Breast epithelium (tissue), 3 donors: ENCODE data around the gene DALRD3.

ENCODE experiments used
- CTCF ChIP-seq, 3 donors: fragments of 450-650 bp; IDR thresholded peaks; one replicate each; pipeline ENCODE4 v1.5.1; 2016 to 2017; ENCODE audit warnings: antibody characterized with exemption in 3 of 3, mild to moderate bottlenecking in 3 of 3, moderate library complexity in 3 of 3
- POLR2A ChIP-seq: fragments of 450-650 bp; IDR thresholded peaks from one replicate; pipeline ENCODE4 v1.6.1; 2016; ENCODE audit warnings: antibody characterized with exemption, mild to moderate bottlenecking, moderate library complexity
- POLR2AphosphoS5 ChIP-seq, 3 donors: sonication (generic); formaldehyde crosslinking; IDR thresholded peaks; one replicate each; pipeline ENCODE4 v1.6.1; 2017; ENCODE audit warnings: antibody characterized with exemption in 3 of 3

- TF ChIP-seq CTCF (IDR thresholded peaks at IDR 0.05) (no peak), POLR2A (no peak), POLR2AphosphoS5 (IDR thresholded peaks at IDR 0.05) (no peak)
Observed at GRCh38 chr3:48966876-48967361, 51.5 kb downstream of the DALRD3 start.
